ENCODE measurements around the gene ABCD1. TPM values are rescaled to one million over a fixed set of nuclear protein-coding genes. Genes with fewer than 3 reads are reported as not detected.

ABCD1 gene
- total RNA-seq, 2 donors from 2014 or later = 12.7 to 16.8 TPM

DNA sequence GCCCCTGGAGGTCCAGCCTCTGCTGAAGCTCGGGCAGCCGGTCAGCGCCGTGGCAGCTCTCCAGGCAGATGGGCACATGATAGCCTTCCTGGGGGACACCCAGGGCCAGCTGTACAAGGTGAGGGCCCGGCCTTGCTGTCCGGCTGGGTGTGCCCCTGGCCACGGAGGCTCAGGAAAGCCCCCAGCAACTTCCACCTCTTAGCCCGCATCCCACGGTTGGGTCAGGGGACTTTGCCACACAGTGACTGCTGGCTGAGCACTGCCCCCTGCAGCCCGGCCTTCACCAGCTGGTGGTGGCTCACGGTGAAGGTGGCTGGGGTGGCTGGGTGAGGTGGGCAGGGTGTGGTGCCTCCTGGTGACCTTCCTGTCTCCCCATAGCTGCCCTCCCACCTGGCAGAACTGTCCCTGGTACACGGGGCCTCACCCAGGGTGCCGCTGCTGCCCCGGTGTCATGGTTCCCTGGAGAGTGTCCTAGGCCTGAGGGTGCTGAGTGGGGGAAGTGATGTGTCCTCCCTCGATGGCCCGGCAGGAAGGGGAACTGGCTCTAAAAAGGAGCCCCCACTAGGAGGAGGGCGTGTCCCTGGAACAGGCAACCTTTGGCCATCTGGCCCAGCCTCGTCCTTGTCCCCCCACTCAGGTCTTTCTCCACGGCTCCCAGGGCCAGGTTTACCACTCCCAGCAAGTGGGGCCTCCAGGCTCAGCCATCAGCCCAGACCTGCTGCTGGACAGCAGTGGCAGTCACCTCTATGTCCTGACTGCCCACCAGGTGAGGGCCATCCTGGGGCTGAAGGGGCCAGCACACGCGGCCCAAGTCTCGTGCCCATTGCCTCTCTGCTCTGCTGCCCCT lies 43.9 kb downstream of the ABCD1 start:
- no peak for DNase-seq
- H3K9ac ChIP-seq (ENCODE audit: low read depth in 2 of 2, low read length in 2 of 2) = no peak overlapping the region
- intact Hi-C loops (cut with DNase I) = no loop called here
- H3K27me3 ChIP-seq = peaks cover 3% of the 10 kb centered on the region
- no peak overlapping the region for H3K27ac ChIP-seq
- no peaks in the 10 kb centered on the region for H3K36me3 ChIP-seq
- TF ChIP-seq CTCF (IDR thresholded peaks at IDR 0.05) = no peak
- H3K4me3 ChIP-seq = no peak overlapping the region
- no peaks in the 10 kb centered on the region for H3K9me3 ChIP-seq
- H3K4me1 ChIP-seq = no peaks in the 10 kb centered on the region

DNA sequence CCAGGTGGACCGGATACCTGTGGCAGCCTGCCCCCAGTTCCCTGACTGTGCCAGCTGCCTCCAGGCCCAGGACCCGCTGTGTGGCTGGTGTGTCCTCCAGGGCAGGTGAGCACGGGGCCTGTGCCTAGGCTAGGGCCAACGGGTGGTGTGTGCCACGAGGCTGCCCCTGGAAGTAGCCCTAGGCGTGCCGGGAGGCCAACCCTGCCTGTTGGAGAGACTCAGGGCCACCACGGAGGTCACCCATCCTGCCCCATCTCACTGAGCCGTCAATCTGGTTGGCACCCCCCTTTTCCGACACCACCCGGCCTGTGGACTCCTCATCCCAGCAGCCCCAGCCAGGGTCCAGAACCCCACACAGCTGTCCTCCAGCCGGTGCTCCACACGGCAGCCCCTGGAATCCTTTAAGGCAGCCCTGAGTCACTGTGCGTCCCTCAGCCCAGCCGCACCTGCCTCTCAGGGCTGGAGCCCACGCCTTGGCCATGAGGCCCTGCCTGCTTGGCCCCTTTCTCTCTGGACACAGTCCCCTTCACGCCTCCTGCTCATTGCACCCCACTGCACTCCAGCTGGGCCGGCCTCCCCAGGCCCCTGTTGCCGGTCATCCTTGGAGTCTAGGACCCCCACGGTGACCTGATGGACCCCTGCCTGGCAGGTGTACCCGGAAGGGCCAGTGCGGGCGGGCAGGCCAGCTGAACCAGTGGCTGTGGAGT lies 44.7 kb downstream of the ABCD1 start:
- intact Hi-C loops (cut with DNase I) = no loop called here
- no peak for TF ChIP-seq CTCF (IDR thresholded peaks at IDR 0.05)
- H3K4me1 ChIP-seq = no peaks in the 10 kb centered on the region
- no peak overlapping the region for H3K4me3 ChIP-seq
- H3K27me3 ChIP-seq = peaks cover 3% of the 10 kb centered on the region
- no peaks in the 10 kb centered on the region for H3K36me3 ChIP-seq
- no peak overlapping the region for H3K27ac ChIP-seq
- no peaks in the 10 kb centered on the region for H3K9me3 ChIP-seq
- no peak overlapping the region for H3K9ac ChIP-seq (ENCODE audit: low read depth in 2 of 2, low read length in 2 of 2)
- DNase-seq = no peak

- H3K27ac ChIP-seq = no peak overlapping the region
- intact Hi-C loops (cut with DNase I) = no loop called here
- H3K9me3 ChIP-seq = no peaks in the 10 kb centered on the region
- H3K9ac ChIP-seq (ENCODE audit: low read depth in 2 of 2, low read length in 2 of 2) = no peak overlapping the region
- H3K36me3 ChIP-seq = no peaks in the 10 kb centered on the region
- no peak for DNase-seq
- TF ChIP-seq CTCF (IDR thresholded peaks at IDR 0.05) = no peak
- peaks cover 3% of the 10 kb centered on the region for H3K27me3 ChIP-seq
- no peaks in the 10 kb centered on the region for H3K4me1 ChIP-seq
- no peak overlapping the region for H3K4me3 ChIP-seq
These were observed 45.4 kb downstream of the ABCD1 start for GRCh38 chrX:153769865-153770600.

- DNase-seq = no peak
- Histone ChIP-seq H3K4me1 (no peaks in the 10 kb centered on the region), H3K27me3 (peaks cover 3% of the 10 kb centered on the region), H3K4me3 (no peak overlapping the region), H3K27ac (no peak overlapping the region), H3K9ac (ENCODE audit: low read depth in 2 of 2, low read length in 2 of 2) (no peak overlapping the region), H3K9me3 (no peaks in the 10 kb centered on the region), H3K36me3 (no peaks in the 10 kb centered on the region)
- no peak for TF ChIP-seq CTCF (IDR thresholded peaks at IDR 0.05)
- intact Hi-C loops (cut with DNase I) = no loop called here
These were observed 46.2 kb downstream of the ABCD1 start for GRCh38 chrX:153770601-153771414.
